HEK293T (cell line): ENCODE measurements around the gene TMC6.

ENCODE experiments used
- ARNT ChIP-seq: fragments of 450-650 bp; IDR thresholded peaks from 2 replicates; pipeline ENCODE4 v1.6.1; 2017; ENCODE audit warnings: mild to moderate bottlenecking
- BHLHE40 ChIP-seq: fragments of 450-650 bp; IDR thresholded peaks from 2 replicates; pipeline ENCODE4 v1.6.1; 2016; ENCODE audit warnings: mild to moderate bottlenecking, moderate library complexity, borderline replicate concordance
- ELF4 ChIP-seq: fragments of 450-650 bp; IDR thresholded peaks from 2 replicates; pipeline ENCODE4 v1.6.1; 2017; ENCODE audit warnings: antibody characterized with exemption
- FOXK2 ChIP-seq: fragments of 450-650 bp; IDR thresholded peaks from 2 replicates; pipeline ENCODE4 v1.6.1; 2016; ENCODE audit warnings: mild to moderate bottlenecking
- FOXM1 ChIP-seq: fragments of 450-650 bp; IDR thresholded peaks from 2 replicates; pipeline ENCODE4 v1.6.1; 2017; ENCODE audit warnings: mild to moderate bottlenecking, borderline replicate concordance
- LEF1 ChIP-seq: fragments of 450-650 bp; IDR thresholded peaks from 2 replicates; pipeline ENCODE4 v1.6.1; 2017; ENCODE audit warnings: mild to moderate bottlenecking, borderline replicate concordance
- SP1 ChIP-seq: fragments of 450-650 bp; IDR thresholded peaks from 2 replicates; pipeline ENCODE4 v1.6.1; 2017
- SUZ12 ChIP-seq: fragments of 450-650 bp; IDR thresholded peaks from 2 replicates; pipeline ENCODE4 v1.6.1; 2016; ENCODE audit warnings: mild to moderate bottlenecking
- ZNF384 ChIP-seq: fragments of 450-650 bp; IDR thresholded peaks from 2 replicates; pipeline ENCODE4 v1.6.1; 2016

- TF ChIP-seq SP1 (no peak), LEF1 (no peak), ELF4 (no peak), ARNT (no peak), SUZ12 (no peak), BHLHE40 (no peak), ZNF384 (no peak), FOXM1 (no peak), FOXK2 (no peak)
Measured at GRCh38 chr17:78117027-78117981, 11.3 kb downstream of the TMC6 start.
